HG02970 (cell line): ENCODE measurements around the gene BMP4.

ENCODE experiments used
- ATAC-seq: cut with Tn5 transposase; IDR thresholded peaks from one replicate; pipeline ENCODE4 v1.9.1; 2021; ENCODE audit warnings: mild to moderate bottlenecking, moderate library complexity, moderate number of reproducible peaks; ENCODE audit not compliant: unreplicated experiment, low FRiP score

Gene BMP4

GRCh38 chr14:53947452-53948204 lies 9.0 kb downstream of the BMP4 start:
- no peak for ATAC-seq

GRCh38 chr14:53947094-53947445 lies 9.6 kb downstream of the BMP4 start:
- ATAC-seq, result no peak

GRCh38 chr14:53946404-53947093 lies 10.1 kb downstream of the BMP4 start:
- no peak for ATAC-seq

GRCh38 chr14:53946071-53946403 lies 10.6 kb downstream of the BMP4 start:
- no peak for ATAC-seq

GRCh38 chr14:53943751-53944083 lies 12.9 kb downstream of the BMP4 start:
- ATAC-seq, result no peak

GRCh38 chr14:53942970-53943750 lies 13.5 kb downstream of the BMP4 start:
- no peak for ATAC-seq

- no peak for ATAC-seq
These were observed 18.3 kb downstream of the BMP4 start for GRCh38 chr14:53938136-53938837.

GRCh38 chr14:53934778-53935414 lies 21.7 kb downstream of the BMP4 start:
- ATAC-seq, result no peak

- ATAC-seq, result no peak
These were observed 23.7 kb downstream of the BMP4 start for GRCh38 chr14:53932966-53933365.

GRCh38 chr14:53929871-53930715 lies 26.5 kb downstream of the BMP4 start:
- ATAC-seq, result no peak

- ATAC-seq, result no peak
These were observed 29.5 kb downstream of the BMP4 start for GRCh38 chr14:53927171-53927570.

GRCh38 chr14:53925201-53925766 lies 31.3 kb downstream of the BMP4 start:
- ATAC-seq, result no peak

- ATAC-seq, result no peak
These were observed 31.9 kb downstream of the BMP4 start for GRCh38 chr14:53924753-53925152.

- ATAC-seq, result no peak
These were observed 35.6 kb downstream of the BMP4 start for GRCh38 chr14:53921027-53921426.

- ATAC-seq, result no peak
These were observed 40.4 kb downstream of the BMP4 start for GRCh38 chr14:53916239-53916638.

- no peak for ATAC-seq
These were observed 41.1 kb downstream of the BMP4 start for GRCh38 chr14:53915364-53916014.

- no peak for ATAC-seq
These were observed 44.6 kb downstream of the BMP4 start for GRCh38 chr14:53912021-53912420.

GRCh38 chr14:53908416-53908815 lies 48.2 kb downstream of the BMP4 start:
- no peak for ATAC-seq

GRCh38 chr14:53902307-53902706 lies 54.3 kb downstream of the BMP4 start:
- ATAC-seq, result no peak
